ENCODE data around the gene RPEL1.
A peak's percentile ranks its signal among the peaks of the same experiment; 100 is the strongest.
"Not testable (repeated sequence)": the region's sequence is repeated elsewhere in the genome, so short reads cannot be mapped to it uniquely, and the experiment has no call there.

RPEL1 gene

DNA sequence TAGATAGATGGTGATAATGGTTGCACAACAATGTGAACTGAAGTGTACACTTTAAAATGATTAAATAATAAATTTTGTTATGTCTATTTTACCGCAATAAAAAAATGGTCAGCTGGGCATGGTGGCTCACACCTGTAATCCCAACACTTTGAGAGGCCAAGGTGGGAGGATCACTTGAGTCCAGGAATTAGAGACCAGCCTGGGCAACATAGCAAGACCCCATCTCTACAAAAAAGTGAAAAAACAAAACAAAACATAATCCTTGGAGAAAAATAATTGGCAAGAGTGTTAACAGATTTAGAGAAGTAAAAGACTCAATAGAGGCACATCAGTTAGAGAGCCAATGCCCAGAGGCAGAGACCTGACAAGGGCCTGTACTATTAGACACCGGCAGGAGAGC, 9.9 kb upstream of the RPEL1 start:
- DNase-seq (ENCODE audit: low read depth in 3 of 3): no peak

GRCh38 chr10:103238506-103239252, 7.0 kb upstream of the RPEL1 start:
- no peak for DNase-seq (ENCODE audit: low read depth in 3 of 3)

DNA sequence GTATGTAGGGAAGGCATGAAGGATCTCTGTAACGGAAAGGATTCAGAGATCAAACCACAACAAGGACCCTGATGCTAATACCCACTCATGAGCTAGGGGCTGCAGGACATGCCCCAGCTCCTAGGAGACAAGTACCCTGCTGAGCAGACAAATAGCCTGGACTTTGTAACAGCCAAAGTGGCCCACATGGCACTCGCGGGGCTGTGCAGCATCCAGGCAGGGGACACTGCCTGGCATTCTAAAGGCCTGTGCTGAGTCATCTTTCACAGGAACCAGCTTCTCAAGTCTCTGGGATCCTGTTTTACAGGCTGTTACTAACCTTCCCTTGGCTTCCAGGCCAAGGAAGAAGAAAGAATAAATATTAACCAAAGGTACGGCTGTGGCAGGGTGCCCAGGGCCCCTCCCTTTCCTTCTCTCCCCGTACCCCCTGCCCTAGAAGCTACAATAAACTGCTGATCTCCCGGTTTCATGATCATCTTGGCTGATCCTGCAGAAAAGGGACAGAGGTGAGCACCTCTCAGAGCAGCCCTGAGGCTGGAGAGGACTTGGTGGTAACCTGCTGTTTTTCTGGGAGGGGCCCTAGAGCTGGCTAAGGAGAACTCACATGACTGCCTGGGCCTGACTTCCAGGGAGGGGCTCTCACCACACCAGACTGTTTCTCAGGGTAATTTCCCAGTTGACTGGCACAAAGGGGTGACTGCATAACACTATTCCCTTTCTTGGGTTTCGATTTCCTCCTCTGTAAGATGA, 4.2 kb upstream of the RPEL1 start:
- no peak for DNase-seq (ENCODE audit: low read depth in 3 of 3)

GRCh38 chr10:103244666-103245271, 918 bp upstream of the RPEL1 start:
- DNase-seq (ENCODE audit: low read depth in 3 of 3): peak; percentile 13 to 33 (median 24)

DNA sequence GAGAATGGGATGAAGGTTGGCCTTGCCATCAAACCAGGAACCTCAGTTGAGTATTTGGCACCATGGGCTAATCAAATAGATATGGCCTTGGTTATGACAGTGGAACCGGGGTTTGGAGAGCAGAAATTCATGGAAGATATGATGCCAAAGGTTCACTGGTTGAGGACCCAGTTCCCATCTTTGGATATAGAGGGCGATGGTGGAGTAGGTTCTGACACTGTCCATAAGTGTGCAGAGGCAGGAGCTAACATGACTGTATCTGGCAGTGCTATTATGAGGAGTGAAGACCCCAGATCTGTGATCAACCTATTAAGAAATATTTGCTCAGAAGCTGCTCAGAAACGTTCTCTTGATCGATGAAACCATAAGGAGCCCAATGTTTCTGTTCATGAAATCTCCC, 637 bp downstream of the RPEL1 start:
- no peak for DNase-seq (ENCODE audit: low read depth in 3 of 3)

DNA sequence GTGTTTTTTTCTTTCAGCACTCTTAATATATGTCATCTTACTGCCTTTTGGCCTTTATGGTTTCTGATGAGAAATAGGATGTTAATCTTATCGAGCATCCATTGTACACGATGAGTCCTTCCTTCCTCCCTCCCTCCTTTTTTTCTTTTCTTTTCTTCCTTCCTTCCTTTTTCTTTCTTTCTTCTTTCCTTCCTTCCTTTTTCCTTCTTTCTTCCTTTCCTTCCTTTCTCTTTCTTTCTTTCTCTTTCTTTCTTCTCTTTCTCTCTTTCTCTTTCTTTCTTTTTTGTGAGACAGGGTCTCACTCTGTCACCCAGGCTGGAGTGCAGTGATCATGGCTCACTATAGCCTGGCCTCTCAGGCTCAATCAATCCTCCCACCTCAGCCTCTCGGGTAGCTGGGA, 8.4 kb downstream of the RPEL1 start:
- no peak for DNase-seq (ENCODE audit: low read depth in 3 of 3)

- DNase-seq (ENCODE audit: low read depth in 3 of 3): no peak
Measured at GRCh38 chr10:103254538-103255325, 9.0 kb downstream of the RPEL1 start.

DNA sequence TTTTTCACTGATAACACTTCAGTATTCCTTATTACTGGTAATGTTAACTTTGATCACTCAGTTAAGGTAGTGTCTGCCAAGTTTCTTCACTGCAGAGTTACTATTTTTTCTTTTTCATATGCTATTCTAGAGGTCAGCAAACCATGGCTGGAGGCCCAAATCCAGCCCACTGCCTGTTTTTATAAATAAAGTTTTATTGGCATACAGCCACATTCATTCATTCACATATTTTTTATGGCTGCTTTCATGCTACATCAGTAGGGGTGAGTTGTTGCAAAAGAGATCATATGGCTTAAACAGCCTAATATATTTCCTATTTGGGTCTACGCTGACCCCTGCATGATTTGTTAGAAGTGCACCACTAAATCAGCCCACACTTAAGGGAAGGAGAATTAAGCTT, 10.9 kb downstream of the RPEL1 start:
- no peak for DNase-seq (ENCODE audit: low read depth in 3 of 3)

GRCh38 chr10:103257812-103258211, 12.1 kb downstream of the RPEL1 start:
- DNase-seq (ENCODE audit: low read depth in 3 of 3): no peak

- DNase-seq (ENCODE audit: low read depth in 3 of 3): not testable (repeated sequence)
Measured at GRCh38 chr10:103258928-103259327, 13.2 kb downstream of the RPEL1 start.

GRCh38 chr10:103259989-103260388, 14.3 kb downstream of the RPEL1 start:
- DNase-seq (ENCODE audit: low read depth in 3 of 3): no peak

GRCh38 chr10:103262229-103262628, 16.5 kb downstream of the RPEL1 start:
- DNase-seq (ENCODE audit: low read depth in 3 of 3): no peak

DNA sequence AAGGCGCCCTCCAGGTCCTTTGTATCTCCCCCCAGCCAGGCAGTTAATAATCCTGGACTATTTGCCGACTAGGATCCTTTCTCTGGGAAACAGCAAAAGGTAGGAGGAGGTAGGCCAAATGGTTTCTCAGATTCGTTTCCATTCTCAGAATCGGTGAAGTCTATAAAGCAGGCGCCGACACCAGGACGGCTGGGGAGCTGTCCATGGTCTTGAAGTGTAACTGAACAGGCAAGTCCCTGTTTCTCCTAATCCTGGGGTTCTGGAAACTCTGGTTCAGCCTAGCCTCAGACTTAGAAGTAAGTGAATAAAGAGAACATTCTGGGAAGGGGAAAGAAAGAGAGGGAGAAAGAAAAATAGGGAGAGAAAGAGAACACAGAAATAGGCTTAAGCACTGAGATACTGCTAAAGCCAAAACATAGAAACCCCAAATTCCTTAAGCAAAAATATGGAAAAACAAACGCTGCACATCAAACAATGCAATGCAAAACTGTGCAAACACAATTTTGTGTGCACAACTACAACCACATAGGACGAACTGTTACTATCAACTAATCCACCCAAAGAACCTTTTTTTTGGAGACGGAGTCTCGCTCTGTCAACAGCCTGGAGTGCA, 20.1 kb downstream of the RPEL1 start:
- DNase-seq (ENCODE audit: low read depth in 3 of 3): no peak

GRCh38 chr10:103273041-103273441, 27.4 kb downstream of the RPEL1 start:
- no peak for DNase-seq (ENCODE audit: low read depth in 3 of 3)

GRCh38 chr10:103276251-103276895, 30.7 kb downstream of the RPEL1 start:
- DNase-seq (ENCODE audit: low read depth in 3 of 3): no peak

DNA sequence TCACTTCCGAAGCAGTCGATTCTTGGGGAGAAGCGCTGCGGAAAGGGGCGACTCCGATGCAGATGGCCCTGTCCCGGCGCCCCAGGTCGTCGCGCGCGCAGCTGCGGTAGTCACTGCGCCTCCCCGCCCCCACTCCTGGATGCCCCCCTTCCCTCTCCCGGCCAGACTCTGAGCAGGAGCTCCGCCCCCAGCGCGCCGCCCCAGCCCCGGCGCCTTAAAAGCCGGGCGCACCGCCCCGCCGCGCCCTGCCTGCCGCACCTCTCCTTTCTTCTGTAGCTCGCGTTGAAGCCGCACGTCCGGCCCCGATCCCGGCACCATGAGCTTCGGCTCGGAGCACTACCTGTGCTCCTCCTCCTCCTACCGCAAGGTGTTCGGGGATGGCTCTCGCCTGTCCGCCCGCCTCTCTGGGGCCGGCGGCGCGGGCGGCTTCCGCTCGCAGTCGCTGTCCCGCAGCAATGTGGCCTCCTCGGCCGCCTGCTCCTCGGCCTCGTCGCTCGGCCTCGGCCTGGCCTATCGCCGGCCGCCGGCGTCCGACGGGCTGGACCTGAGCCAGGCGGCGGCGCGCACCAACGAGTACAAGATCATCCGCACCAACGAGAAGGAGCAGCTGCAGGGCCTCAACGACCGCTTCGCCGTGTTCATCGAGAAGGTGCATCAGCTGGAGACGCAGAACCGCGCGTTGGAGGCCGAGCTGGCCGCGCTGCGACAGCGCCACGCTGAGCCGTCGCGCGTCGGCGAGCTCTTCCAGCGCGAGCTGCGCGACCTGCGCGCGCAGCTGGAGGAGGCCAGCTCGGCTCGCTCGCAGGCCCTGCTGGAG, 31.4 kb downstream of the RPEL1 start, which contains the start of gene INA:
Gene INA (plus strand): TSS at position 243 of the 817 bp plus-strand sequence. CDS start 74 bp downstream, at position 317.
- no peak for DNase-seq (ENCODE audit: low read depth in 3 of 3)

DNA sequence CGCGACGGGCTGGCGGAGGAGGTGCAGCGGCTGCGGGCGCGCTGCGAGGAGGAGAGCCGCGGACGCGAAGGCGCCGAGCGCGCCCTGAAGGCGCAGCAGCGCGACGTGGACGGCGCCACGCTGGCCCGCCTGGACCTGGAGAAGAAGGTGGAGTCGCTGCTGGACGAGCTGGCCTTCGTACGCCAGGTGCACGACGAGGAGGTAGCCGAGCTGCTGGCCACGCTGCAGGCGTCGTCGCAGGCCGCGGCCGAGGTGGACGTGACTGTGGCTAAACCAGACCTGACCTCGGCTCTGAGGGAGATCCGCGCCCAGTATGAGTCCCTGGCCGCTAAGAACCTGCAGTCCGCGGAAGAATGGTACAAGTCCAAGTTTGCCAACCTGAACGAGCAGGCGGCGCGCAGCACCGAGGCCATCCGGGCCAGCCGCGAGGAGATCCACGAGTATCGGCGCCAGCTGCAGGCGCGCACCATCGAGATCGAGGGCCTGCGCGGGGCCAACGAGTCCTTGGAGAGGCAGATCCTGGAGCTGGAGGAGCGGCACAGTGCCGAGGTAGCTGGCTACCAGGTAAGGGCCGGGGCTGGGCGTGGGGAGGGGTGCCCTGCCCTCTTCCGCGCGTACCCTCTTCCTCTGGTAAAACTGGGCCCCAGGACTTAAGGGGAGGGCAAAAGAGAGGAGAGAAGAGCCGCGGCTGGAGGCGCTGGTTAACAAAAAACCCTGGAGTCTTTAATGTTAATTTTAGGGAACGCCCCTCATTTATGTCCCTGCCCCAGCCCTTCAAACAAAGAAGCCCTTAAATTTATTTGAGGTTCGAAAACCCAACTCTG, 32.2 kb downstream of the RPEL1 start:
- DNase-seq (ENCODE audit: low read depth in 3 of 3): no peak

- DNase-seq (ENCODE audit: low read depth in 3 of 3): no peak
Measured at GRCh38 chr10:103278537-103278823, 32.8 kb downstream of the RPEL1 start.

- DNase-seq (ENCODE audit: low read depth in 3 of 3): peak in 2 of 3 experiments; percentile 3 to 30
Measured at GRCh38 chr10:103278862-103279298, 33.2 kb downstream of the RPEL1 start.

Data from stimulated activated CD4-positive, alpha-beta T cell treated with anti-CD3 and anti-CD28 coated beads, TNF-alpha, amount 100 ng/mL, for 4 hours (primary cell).